Activated naive CD8-positive, alpha-beta T cell (primary cell): ENCODE results near the gene GASK1A.
"Not testable (repeated sequence)": the region's sequence is repeated elsewhere in the genome, so short reads cannot be mapped to it uniquely, and the experiment has no call there.

ENCODE experiments used
- H3K27ac Mint-ChIP-seq: one replicate; pipeline ENCODE4 v1.8.0; 2021; ENCODE audit warnings: mixed read lengths
- H3K27me3 Mint-ChIP-seq: one replicate; pipeline ENCODE4 v1.8.0; 2021; ENCODE audit warnings: mixed read lengths
- H3K36me3 Mint-ChIP-seq: one replicate; pipeline ENCODE4 v1.8.0; 2021; ENCODE audit warnings: mixed read lengths
- H3K4me1 Mint-ChIP-seq: one replicate; pipeline ENCODE4 v1.8.0; 2021; ENCODE audit warnings: low read depth, mixed read lengths
- H3K4me3 Mint-ChIP-seq: one replicate; pipeline ENCODE4 v1.8.0; 2021; ENCODE audit warnings: mild to moderate bottlenecking, mixed read lengths
- H3K9me3 Mint-ChIP-seq: one replicate; pipeline ENCODE4 v1.8.0; 2021; ENCODE audit warnings: low read depth, mixed read lengths

GASK1A gene

GRCh38 chr3:43070670-43071069 is 91.6 kb downstream of the GASK1A start:
- H3K27ac Mint-ChIP-seq, H3K4me3 Mint-ChIP-seq, H3K27me3 Mint-ChIP-seq, H3K36me3 Mint-ChIP-seq, H3K4me1 Mint-ChIP-seq, H3K9me3 Mint-ChIP-seq: not testable (repeated sequence)

GRCh38 chr3:43071313-43071893 is 92.3 kb downstream of the GASK1A start:
- Mint-ChIP-seq H3K27ac (no peak overlapping the region), H3K4me1 (no peaks in the 10 kb centered on the region), H3K27me3 (no peaks in the 10 kb centered on the region), H3K4me3 (no peak overlapping the region), H3K9me3 (no peaks in the 10 kb centered on the region), H3K36me3 (no peaks in the 10 kb centered on the region)

GRCh38 chr3:43072361-43072760 is 93.2 kb downstream of the GASK1A start:
- Mint-ChIP-seq H3K4me1 (no peaks in the 10 kb centered on the region), H3K27ac (no peak overlapping the region), H3K9me3 (no peaks in the 10 kb centered on the region), H3K27me3 (no peaks in the 10 kb centered on the region), H3K36me3 (peaks cover 2% of the 10 kb centered on the region), H3K4me3 (no peak overlapping the region)

- Mint-ChIP-seq H3K27me3 (no peaks in the 10 kb centered on the region), H3K27ac (no peak overlapping the region), H3K36me3 (peaks cover 2% of the 10 kb centered on the region), H3K4me3 (no peak overlapping the region), H3K4me1 (no peaks in the 10 kb centered on the region), H3K9me3 (no peaks in the 10 kb centered on the region)
Observed at GRCh38 chr3:43073116-43073835, 94.2 kb downstream of the GASK1A start.

- Mint-ChIP-seq H3K27ac (no peak overlapping the region), H3K36me3 (peaks cover 4% of the 10 kb centered on the region), H3K27me3 (no peaks in the 10 kb centered on the region), H3K4me3 (no peak overlapping the region), H3K9me3 (no peaks in the 10 kb centered on the region), H3K4me1 (no peaks in the 10 kb centered on the region)
Observed at GRCh38 chr3:43073836-43074220, 94.7 kb downstream of the GASK1A start.

GRCh38 chr3:43074482-43074881 is 95.4 kb downstream of the GASK1A start:
- peaks cover 7% of the 10 kb centered on the region for H3K36me3 Mint-ChIP-seq
- no peaks in the 10 kb centered on the region for H3K4me1 Mint-ChIP-seq
- no peaks in the 10 kb centered on the region for H3K27me3 Mint-ChIP-seq
- H3K27ac Mint-ChIP-seq = no peak overlapping the region
- H3K4me3 Mint-ChIP-seq = no peak overlapping the region
- no peaks in the 10 kb centered on the region for H3K9me3 Mint-ChIP-seq

GRCh38 chr3:43074901-43075689 is 96.0 kb downstream of the GASK1A start:
- no peaks in the 10 kb centered on the region for H3K9me3 Mint-ChIP-seq
- H3K4me3 Mint-ChIP-seq = no peak overlapping the region
- H3K36me3 Mint-ChIP-seq = peaks cover 7% of the 10 kb centered on the region
- no peaks in the 10 kb centered on the region for H3K4me1 Mint-ChIP-seq
- peak overlapping the region; percentile 54 for H3K27ac Mint-ChIP-seq
- no peaks in the 10 kb centered on the region for H3K27me3 Mint-ChIP-seq

- Mint-ChIP-seq H3K4me1 (no peaks in the 10 kb centered on the region), H3K27me3 (no peaks in the 10 kb centered on the region), H3K36me3 (peaks cover 11% of the 10 kb centered on the region), H3K4me3 (no peak overlapping the region), H3K27ac (no peak overlapping the region), H3K9me3 (no peaks in the 10 kb centered on the region)
Observed at GRCh38 chr3:43075904-43076661, 97.0 kb downstream of the GASK1A start.

GRCh38 chr3:43076857-43077256 is 97.7 kb downstream of the GASK1A start:
- H3K4me1 Mint-ChIP-seq = no peaks in the 10 kb centered on the region
- no peak overlapping the region for H3K27ac Mint-ChIP-seq
- H3K4me3 Mint-ChIP-seq = no peak overlapping the region
- H3K36me3 Mint-ChIP-seq = peaks cover 11% of the 10 kb centered on the region
- H3K9me3 Mint-ChIP-seq = no peaks in the 10 kb centered on the region
- no peaks in the 10 kb centered on the region for H3K27me3 Mint-ChIP-seq

- Mint-ChIP-seq H3K36me3 (peaks cover 11% of the 10 kb centered on the region), H3K4me3 (no peak overlapping the region), H3K27me3 (no peaks in the 10 kb centered on the region), H3K9me3 (no peaks in the 10 kb centered on the region), H3K27ac (no peak overlapping the region), H3K4me1 (no peaks in the 10 kb centered on the region)
Observed at GRCh38 chr3:43077261-43077660, 98.2 kb downstream of the GASK1A start.

GRCh38 chr3:43077707-43078106 is 98.6 kb downstream of the GASK1A start:
- H3K27ac Mint-ChIP-seq = no peak overlapping the region
- no peaks in the 10 kb centered on the region for H3K4me1 Mint-ChIP-seq
- H3K36me3 Mint-ChIP-seq = peaks cover 16% of the 10 kb centered on the region
- no peaks in the 10 kb centered on the region for H3K27me3 Mint-ChIP-seq
- H3K9me3 Mint-ChIP-seq = no peaks in the 10 kb centered on the region
- H3K4me3 Mint-ChIP-seq = no peak overlapping the region

- Mint-ChIP-seq H3K27ac (no peak overlapping the region), H3K4me3 (no peak overlapping the region), H3K27me3 (no peaks in the 10 kb centered on the region), H3K36me3 (peaks cover 30% of the 10 kb centered on the region), H3K4me1 (peaks cover 1% of the 10 kb centered on the region), H3K9me3 (peaks cover 5% of the 10 kb centered on the region)
Observed at GRCh38 chr3:43079536-43080332, 100.6 kb downstream of the GASK1A start.

GRCh38 chr3:43080726-43081568 is 101.8 kb downstream of the GASK1A start:
- no peak overlapping the region for H3K27ac Mint-ChIP-seq
- no peaks in the 10 kb centered on the region for H3K27me3 Mint-ChIP-seq
- H3K4me1 Mint-ChIP-seq = peaks cover 1% of the 10 kb centered on the region
- no peak overlapping the region for H3K4me3 Mint-ChIP-seq
- H3K9me3 Mint-ChIP-seq = peaks cover 5% of the 10 kb centered on the region
- peaks cover 34% of the 10 kb centered on the region for H3K36me3 Mint-ChIP-seq

GRCh38 chr3:43081796-43082195 is 102.7 kb downstream of the GASK1A start:
- H3K4me3 Mint-ChIP-seq = no peak overlapping the region
- peaks cover 34% of the 10 kb centered on the region for H3K36me3 Mint-ChIP-seq
- no peak overlapping the region for H3K27ac Mint-ChIP-seq

More at GRCh38 chr3:43081796-43082195, 102.7 kb downstream of the GASK1A start:
- H3K27me3 Mint-ChIP-seq = no peaks in the 10 kb centered on the region
- H3K4me1 Mint-ChIP-seq = peaks cover 4% of the 10 kb centered on the region
- peaks cover 5% of the 10 kb centered on the region for H3K9me3 Mint-ChIP-seq
